ENCODE measurements around the gene MBD3L5.
"Not testable (repeated sequence)": the region's sequence is repeated elsewhere in the genome, so short reads cannot be mapped to it uniquely, and the experiment has no call there.

- TF ChIP-seq CTCF (IDR thresholded peaks at IDR 0.05); ZFX (IDR thresholded peaks at IDR 0.05; ENCODE audit: borderline replicate concordance): not testable (repeated sequence)
Measured at GRCh38 chr19:7056371-7056770, 26.0 kb downstream of the MBD3L5 start.

Measured in 22Rv1 (cell line).